ENCODE results near the gene GPC1.

GPC1 gene

DNA sequence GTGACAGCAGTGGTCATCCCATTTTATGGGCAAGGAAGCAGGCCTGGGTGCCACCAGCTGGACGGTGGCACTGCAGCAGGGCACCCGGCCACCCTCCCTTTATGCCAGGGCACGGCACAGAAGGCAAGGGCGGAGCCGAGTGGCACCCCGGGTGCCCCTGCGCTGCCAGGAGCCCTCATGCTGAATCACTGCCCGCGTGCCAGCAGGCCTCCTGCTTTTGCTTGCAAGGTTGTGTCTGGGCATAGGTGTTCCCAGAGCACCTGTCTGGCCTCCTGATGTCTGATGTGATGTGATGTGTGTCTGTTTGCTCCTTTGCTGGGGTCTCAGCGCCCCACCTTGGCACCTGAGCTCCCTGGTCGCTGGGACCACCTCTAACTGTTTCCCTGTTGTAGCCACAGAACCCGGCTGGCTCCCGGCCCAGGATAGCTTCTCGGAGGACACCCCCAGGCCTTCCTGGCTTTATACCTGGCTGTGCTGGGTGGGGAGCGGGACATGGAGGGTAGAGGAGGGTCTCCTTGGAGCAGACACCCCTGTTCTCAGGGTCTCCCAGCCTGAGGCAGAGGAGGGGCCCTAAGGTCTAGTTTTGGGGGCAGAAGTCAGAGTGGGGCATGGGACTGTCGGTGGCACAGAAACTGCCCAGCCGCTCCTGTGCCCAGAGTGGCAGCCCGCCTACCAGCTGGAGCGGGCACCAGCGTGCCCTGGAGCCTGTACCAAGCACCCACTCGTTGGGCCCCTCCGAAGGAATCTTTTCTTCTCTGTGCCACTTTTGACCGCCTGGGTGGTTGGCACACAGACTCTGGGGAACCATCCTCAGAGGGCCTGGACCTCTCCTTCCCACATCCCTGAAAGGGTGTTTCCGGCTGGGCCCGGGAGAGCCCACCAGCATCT, 3.6 kb downstream of the GPC1 start:
- no peak for DNase-seq (ENCODE audit: low read depth, low spot score)
- no peak overlapping the region for H3K4me3 ChIP-seq (ENCODE audit: low read length)

- no peak for DNase-seq (ENCODE audit: low read depth, low spot score)
- no peak overlapping the region for H3K4me3 ChIP-seq (ENCODE audit: low read length)
These were observed 4.3 kb downstream of the GPC1 start for GRCh38 chr2:240439698-240440151.

- H3K4me3 ChIP-seq (ENCODE audit: low read length) = no peak overlapping the region
- DNase-seq (ENCODE audit: low read depth, low spot score) = no peak
These were observed 4.8 kb downstream of the GPC1 start for GRCh38 chr2:240440251-240440650.

GRCh38 chr2:240440704-240441320, 5.3 kb downstream of the GPC1 start:
- H3K4me3 ChIP-seq (ENCODE audit: low read length) = no peak overlapping the region
- no peak for DNase-seq (ENCODE audit: low read depth, low spot score)

DNA sequence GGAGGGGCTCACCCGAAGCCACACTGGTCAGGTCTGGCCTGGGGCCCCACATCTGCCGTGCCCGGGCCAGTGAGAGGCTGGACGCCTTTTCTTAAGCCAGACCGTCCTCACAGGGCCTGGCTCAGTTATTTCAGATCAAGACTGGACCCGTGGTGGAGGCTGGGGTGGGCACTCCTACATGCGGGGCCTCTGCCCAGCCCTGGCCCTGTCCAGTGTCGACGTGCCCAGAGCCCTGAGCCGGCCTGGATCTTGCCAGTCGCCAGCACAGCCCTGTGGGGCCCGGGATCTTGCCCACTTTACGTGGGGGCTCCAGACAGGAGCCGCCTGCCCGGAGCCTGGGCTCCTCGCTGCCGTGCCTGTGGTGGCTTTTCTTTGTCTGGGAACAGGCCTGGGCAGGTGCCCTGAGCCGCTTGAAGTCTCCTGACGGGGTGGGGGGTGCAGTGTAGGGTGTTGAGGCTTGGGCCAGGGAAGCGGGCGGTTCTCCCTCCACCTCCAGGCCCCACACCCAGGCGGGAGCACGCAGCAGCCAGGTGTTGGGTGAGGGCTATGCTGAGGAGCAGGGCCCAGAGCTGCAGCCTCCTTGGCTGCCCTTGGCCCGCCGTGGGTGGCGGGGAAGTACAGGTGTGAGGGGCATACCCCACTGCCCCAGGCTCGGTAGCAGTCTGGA, 6.0 kb downstream of the GPC1 start:
- H3K4me3 ChIP-seq (ENCODE audit: low read length) = no peak overlapping the region
- no peak for DNase-seq (ENCODE audit: low read depth, low spot score)

DNA sequence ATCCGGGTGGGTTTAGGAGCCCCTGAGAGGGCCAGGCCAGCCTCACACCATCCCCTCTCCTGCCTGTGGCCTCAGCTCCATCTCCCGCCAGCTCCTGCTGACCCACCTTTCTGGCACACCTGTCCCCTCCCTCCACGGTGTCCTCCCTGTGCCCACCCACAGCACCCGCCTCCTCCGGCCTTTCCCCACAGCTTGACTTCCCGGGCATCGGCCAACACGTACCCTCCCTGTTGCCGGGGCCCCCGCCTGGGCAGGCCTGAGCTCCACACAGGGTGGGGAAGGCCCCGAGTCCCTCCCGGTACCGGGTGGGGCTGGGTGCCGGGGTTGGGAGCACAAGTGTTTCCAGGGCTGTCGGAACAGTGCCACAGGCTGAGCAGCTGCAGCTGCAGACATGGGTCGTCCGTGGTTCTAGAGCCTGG, 6.5 kb downstream of the GPC1 start:
- no peak for DNase-seq (ENCODE audit: low read depth, low spot score)

DNA sequence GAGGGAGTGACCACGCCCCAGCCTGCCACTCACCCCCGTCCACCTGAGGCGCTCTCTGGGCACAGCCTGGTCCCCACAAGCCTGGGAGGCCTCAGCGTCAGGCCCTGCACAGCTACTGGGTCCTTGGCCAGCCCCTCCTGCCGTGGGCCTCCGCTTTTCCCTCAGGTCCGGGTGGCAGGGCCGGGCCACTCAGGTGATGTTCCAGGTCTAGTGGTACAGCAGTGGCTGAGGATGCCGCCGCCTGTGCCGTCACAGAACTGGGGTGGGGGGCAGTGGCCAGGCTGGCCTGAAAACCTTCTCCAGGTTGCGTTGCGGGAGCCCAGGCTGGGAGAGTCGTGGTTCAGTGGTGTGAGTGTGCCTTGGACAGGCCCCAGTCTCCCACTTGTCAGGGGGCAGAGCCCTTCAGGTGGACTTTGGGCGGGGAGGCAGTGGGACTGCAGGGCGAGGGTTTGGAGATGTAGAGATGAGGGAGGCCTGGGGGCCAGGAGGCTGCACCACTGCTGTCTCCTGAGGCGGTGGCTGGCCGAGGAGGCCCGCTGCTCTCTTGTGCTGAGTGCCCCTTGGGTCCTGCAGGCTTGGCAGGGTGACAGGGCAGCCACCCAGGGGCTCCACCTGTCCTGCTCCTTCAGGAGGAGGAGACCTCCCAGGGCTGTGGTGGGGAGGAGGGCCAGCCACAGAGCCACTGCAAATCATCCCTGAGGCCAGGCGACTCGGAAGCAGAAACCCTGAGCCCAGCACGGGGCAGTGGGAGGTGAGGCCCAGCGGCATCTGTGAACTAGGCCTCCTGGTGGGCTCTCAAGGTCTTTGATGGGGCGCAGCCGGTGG, 7.6 kb downstream of the GPC1 start:
- H3K4me3 ChIP-seq (ENCODE audit: low read length) = no peak overlapping the region
- no peak for DNase-seq (ENCODE audit: low read depth, low spot score)

More for the DNA sequence above, 6.5 kb downstream of the GPC1 start:
- H3K4me3 ChIP-seq (ENCODE audit: low read length) = no peak overlapping the region

DNA sequence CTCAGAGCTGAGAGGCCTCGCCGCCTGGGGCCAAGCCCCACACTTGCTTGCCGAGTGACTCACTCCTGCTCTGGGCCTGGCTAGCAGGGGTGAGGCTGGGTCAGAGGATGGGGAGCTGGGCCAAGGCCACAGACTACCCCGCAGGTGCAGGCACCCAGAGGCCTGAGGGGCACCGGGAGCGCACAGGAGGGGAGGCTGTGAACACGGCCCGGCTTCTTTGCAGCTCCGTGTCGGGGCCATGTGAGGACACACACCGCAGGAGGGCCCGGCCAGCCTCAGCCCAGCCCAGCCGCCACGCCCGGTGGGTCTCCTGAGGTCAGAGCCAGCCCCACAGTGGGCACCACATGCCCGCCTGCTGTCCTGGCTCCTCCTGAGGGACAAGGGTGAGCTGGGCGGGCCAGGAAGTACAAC, 8.4 kb downstream of the GPC1 start:
- no peak overlapping the region for H3K4me3 ChIP-seq (ENCODE audit: low read length)
- no peak for DNase-seq (ENCODE audit: low read depth, low spot score)

- H3K4me3 ChIP-seq (ENCODE audit: low read length) = no peak overlapping the region
- no peak for DNase-seq (ENCODE audit: low read depth, low spot score)
These were observed 9.0 kb downstream of the GPC1 start for GRCh38 chr2:240444464-240444863.

DNA sequence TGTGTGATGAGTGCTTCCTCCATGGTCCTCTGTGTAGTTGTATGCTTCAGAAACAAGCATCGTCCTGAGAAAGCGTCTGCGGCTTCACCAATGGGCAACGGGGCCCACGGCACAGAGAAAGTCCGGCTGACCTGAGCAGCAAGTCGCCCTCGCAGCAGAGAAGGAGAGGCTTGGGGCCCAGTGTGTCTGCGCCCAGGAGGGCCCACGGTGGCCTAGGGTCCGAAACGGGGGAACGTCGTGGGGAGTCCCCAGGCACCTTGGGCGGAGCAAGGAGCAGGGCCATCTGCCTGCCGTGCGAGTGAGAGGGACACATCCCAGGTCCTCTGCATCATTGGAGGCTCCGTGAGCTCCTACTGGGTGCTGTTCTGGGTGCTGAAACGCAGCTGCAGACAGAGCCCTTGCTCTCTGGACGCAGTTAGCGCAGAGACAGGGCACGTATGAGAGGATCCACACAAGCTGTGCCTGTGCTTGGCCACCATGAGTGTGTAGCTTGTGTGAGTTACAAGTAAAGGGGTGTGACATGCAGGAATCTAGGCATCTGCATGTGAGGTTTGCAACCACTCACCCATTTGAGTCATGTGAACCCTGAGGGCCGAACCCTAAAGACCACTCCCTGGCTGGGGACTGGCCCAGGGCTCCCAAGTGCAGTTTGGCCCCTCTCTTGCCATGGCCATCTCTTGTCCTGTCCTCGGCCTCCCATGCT, 10.6 kb downstream of the GPC1 start:
- no peak for DNase-seq (ENCODE audit: low read depth, low spot score)

GRCh38 chr2:240446664-240447175, 11.3 kb downstream of the GPC1 start:
- no peak overlapping the region for H3K4me3 ChIP-seq (ENCODE audit: low read length)
- DNase-seq (ENCODE audit: low read depth, low spot score) = no peak

More for the DNA sequence above, 10.6 kb downstream of the GPC1 start:
- H3K4me3 ChIP-seq (ENCODE audit: low read length) = no peak overlapping the region

GRCh38 chr2:240447331-240447730, 11.9 kb downstream of the GPC1 start:
- DNase-seq (ENCODE audit: low read depth, low spot score) = no peak
- H3K4me3 ChIP-seq (ENCODE audit: low read length) = no peak overlapping the region

GRCh38 chr2:240447934-240448333, 12.5 kb downstream of the GPC1 start:
- no peak overlapping the region for H3K4me3 ChIP-seq (ENCODE audit: low read length)
- no peak for DNase-seq (ENCODE audit: low read depth, low spot score)

GRCh38 chr2:240448387-240449274, 13.2 kb downstream of the GPC1 start:
- H3K4me3 ChIP-seq (ENCODE audit: low read length) = no peak overlapping the region
- no peak for DNase-seq (ENCODE audit: low read depth, low spot score)

GRCh38 chr2:240449764-240450531, 14.5 kb downstream of the GPC1 start:
- DNase-seq (ENCODE audit: low read depth, low spot score) = no peak
- no peak overlapping the region for H3K4me3 ChIP-seq (ENCODE audit: low read length)

- no peak for DNase-seq (ENCODE audit: low read depth, low spot score)
- H3K4me3 ChIP-seq (ENCODE audit: low read length) = no peak overlapping the region
These were observed 15.2 kb downstream of the GPC1 start for GRCh38 chr2:240450532-240451107.

Data from Jurkat, Clone E6-1 (cell line).